22Rv1 (cell line): ENCODE results near the gene MICA.
"Not testable (repeated sequence)": the region's sequence is repeated elsewhere in the genome, so short reads cannot be mapped to it uniquely, and the experiment has no call there.

Source experiments
- CTCF ChIP-seq: fragments of 450-650 bp; IDR thresholded peaks from 2 replicates; pipeline ENCODE4 v1.5.1; 2017; ENCODE audit warnings: mild to moderate bottlenecking
- ZFX ChIP-seq: fragments of 450-650 bp; IDR thresholded peaks from 2 replicates; pipeline ENCODE4 v1.6.1; 2017; ENCODE audit warnings: antibody characterized with exemption, borderline replicate concordance

- TF ChIP-seq CTCF, ZFX: not testable (repeated sequence)
Observed at GRCh38 chr6:31388916-31389801, 14.2 kb upstream of the MICA start.
